ENCODE results near the gene TNS3. TPM values are rescaled to one million over a fixed set of nuclear protein-coding genes. Genes with fewer than 3 reads are reported as not detected.

Gene TNS3
- total and polyA plus RNA-seq, 2 of the 13 experiments (the other 11 are each of a cell fraction or from before 2014, with no cell fraction given) = 52.9 to 55.7 TPM

DNA sequence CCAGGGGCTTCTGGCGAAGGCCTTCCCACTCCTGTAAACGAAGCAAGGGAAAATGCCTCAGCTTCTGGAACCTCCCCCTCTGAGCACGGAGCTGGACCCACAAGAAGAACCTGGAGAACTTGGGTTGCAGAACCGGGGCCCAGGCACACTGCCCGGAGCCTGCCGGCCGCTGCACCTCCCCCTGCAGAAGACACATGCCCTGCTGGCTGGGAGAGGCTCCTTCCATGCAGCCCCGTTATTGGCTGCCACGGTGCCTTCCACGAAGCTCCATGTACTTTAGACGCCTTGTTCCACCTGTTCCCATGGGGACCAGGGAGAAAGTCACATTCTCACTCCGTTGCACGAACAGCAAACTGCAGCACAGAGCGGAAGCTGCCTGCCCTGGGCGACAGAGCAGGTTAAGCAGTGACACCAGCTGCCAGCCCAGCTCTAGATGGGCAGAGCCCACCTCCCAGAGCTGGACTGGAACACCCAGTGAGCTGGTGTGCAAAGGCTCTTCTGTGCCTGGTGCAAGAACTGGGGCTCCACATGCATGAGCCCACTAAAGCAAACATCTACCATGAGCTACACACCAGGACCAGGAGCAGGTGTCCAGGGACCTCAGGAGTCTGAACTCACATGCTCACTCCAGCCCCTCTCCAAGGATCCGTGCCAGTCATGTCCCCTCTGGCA, 70.1 kb downstream of the TNS3 start:
- Histone ChIP-seq H2AFZ (ENCODE audit: low read length) (no peak overlapping the region), H3K9me3 (ENCODE audit: low read length) (no peaks in the 10 kb centered on the region), H3K27ac (ENCODE audit: extremely low read length, insufficient read depth, low read length) (peak overlapping the region; percentile 39), H3K4me3 (replicated peaks in 1 of 3; ENCODE audit: insufficient read depth in 1 of 3, low read depth in 2 of 3, low read length in 3 of 3) (no peak overlapping the region), H3K27me3 (ENCODE audit: control insufficient read depth in 1 of 2, insufficient read depth in 2 of 2, low read length in 2 of 2) (no peaks in the 10 kb centered on the region), H4K20me1 (ENCODE audit: insufficient read depth, low read length) (peaks cover 51% of the 10 kb centered on the region), H3K79me2 (ENCODE audit: insufficient read depth, low read length) (peaks cover 93% of the 10 kb centered on the region), H3K4me1 (ENCODE audit: insufficient read depth, low read length) (peaks cover 77% of the 10 kb centered on the region), H3K9ac (ENCODE audit: insufficient read depth, low read depth, low read length) (no peak overlapping the region), H3K4me2 (ENCODE audit: low read depth, low read length) (no peak overlapping the region), H3K36me3 (replicated peaks in 1 of 2; ENCODE audit: control insufficient read depth in 1 of 2, insufficient read depth in 2 of 2, low read length in 2 of 2) (peaks cover 20 to 67% of the 10 kb centered on the region in 2 experiments)
- no TSS peak for BruUV-seq (replicated peaks)
- POLR2A ChIA-PET = interaction anchor here (3.2 kb wide), 1 partner anchor 11 kb away, joined by 23 read pairs; no protein-coding TSS in a partner anchor
- ATAC-seq (no peak), DNase-seq (ENCODE audit: low spot score) (no peak), FAIRE-seq (no peak)
- CTCF ChIA-PET (ENCODE audit: low intra/inter-chr PET ratio, low total read pairs) = no interaction called here
- 87% methylated on average over 8 of the region's 16 CpGs for WGBS (ENCODE audit: low lambda C conversion rate)
- in situ Hi-C loops (cut with HindIII; ENCODE audit: extremely low pct_ligation_motif_present, low pct_unique_long_range_greater_than_20kb) (no loop called here), intact Hi-C loops (cut with micrococcal nuclease; ENCODE audit: unreplicated experiment) (loop anchor here (5.0 kb wide), 1 partner anchor 35 kb away; no protein-coding TSS in a partner anchor)
- peak; percentile 46 for TF ChIP-seq RBM22 (optimal IDR thresholded peaks at IDR 0.05; ENCODE audit: low read length)
- peak; percentile 22 for TF ChIP-seq AGO2 (optimal IDR thresholded peaks at IDR 0.05; ENCODE audit: low read depth, low read length)
- no peak for TF ChIP-seq AHR (CRISPR knock-in tag; IDR thresholded peaks at IDR 0.05)
- TF ChIP-seq ZNF687 (CRISPR knock-in tag; IDR thresholded peaks at IDR 0.05) = peak; percentile 35
- TF ChIP-seq HNRNPUL1 (IDR thresholded peaks at IDR 0.05; ENCODE audit: low read depth, low read length) = no peak

All from HepG2 (cell line).